Measurements from ENCODE around the gene MMAB. TPM values are rescaled to one million over a fixed set of nuclear protein-coding genes. Genes with fewer than 3 reads are reported as not detected.

Gene MMAB
- polyA plus RNA-seq, 5 donors: 22.7 to 36.2 (median 26.5) TPM

GRCh38 chr12:109517619-109518018, 55.7 kb downstream of the MMAB start:
- no peak for DNase-seq

GRCh38 chr12:109513977-109514376, 59.3 kb downstream of the MMAB start:
- no peak for DNase-seq

DNA sequence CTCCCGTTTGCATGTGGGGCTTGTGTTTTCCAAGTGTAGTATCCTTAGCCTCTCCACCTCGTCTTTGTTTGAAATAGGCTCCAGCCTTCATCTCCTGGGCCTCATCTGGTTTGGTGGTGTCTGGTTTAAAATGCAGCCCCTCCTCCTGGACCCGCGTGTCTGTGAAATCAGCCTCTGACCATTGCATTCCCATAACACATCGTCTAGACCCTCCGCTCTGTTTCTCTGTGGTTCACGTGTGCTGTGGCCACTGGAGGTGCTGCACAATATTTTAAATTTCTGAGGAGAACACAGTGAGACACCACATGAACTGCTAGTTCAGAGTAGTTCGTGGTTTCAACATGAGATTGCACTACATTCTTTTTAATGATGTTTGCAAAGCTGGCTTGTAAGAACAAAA, 60.3 kb downstream of the MMAB start:
- no peak for DNase-seq

GRCh38 chr12:109512608-109513007, 60.7 kb downstream of the MMAB start:
- peak; percentile 6 to 23 for DNase-seq

GRCh38 chr12:109510196-109510595, 63.1 kb downstream of the MMAB start:
- no peak for DNase-seq

DNA sequence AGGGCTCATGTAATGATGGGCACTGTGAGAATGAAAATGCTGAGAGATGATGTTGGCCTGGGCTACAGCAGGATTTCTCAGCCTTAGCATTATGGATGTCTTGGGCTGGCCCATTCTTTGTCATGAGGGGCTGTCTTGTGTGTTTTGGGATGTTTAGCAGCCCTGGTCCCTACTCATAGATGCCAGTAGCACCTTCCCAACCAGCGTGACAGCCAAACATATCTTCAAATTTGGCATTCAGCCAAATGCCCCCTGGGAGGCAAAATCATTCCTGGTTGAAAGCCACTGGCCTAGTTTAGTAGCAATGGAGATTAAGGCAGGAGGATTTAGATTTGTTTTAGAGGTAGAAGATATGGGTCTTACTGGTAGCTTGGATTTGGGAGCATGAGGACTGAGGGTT, 69.2 kb downstream of the MMAB start:
- DNase-seq: no peak

Other genes with a start within 250 kb of the MMAB start
- 1 to 10 TPM in 1 of 5 donors, under 1 TPM in 4; 0.13 to 1.1 (median 0.26) TPM for gene MYO1H, start 225.6 kb downstream of the MMAB start, polyA plus RNA-seq (ENCODE audit: insufficient read depth in 1 of 5, insufficient read length in 5 of 5, low replicate concordance in 1 of 5)
- 10 to 100 TPM; 43.1 to 53.0 (median 48.4) TPM for gene KCTD10, start 96.2 kb downstream of the MMAB start, polyA plus RNA-seq (ENCODE audit: insufficient read depth in 1 of 5, insufficient read length in 5 of 5, low replicate concordance in 1 of 5)
- 10 to 100 TPM; 27.0 to 34.2 (median 32.2) TPM for gene UBE3B, start 95.9 kb downstream of the MMAB start, polyA plus RNA-seq (ENCODE audit: insufficient read depth in 1 of 5, insufficient read length in 5 of 5, low replicate concordance in 1 of 5)
- 10 to 100 TPM; 12.3 to 22.3 (median 18.1) TPM for gene MVK, start 290 bp upstream of the MMAB start, polyA plus RNA-seq (ENCODE audit: insufficient read depth in 1 of 5, insufficient read length in 5 of 5, low replicate concordance in 1 of 5)
- 1 to 10 TPM; 1.6 to 2.8 (median 1.8) TPM for gene FAM222A, start 140.3 kb upstream of the MMAB start, polyA plus RNA-seq (ENCODE audit: insufficient read depth in 1 of 5, insufficient read length in 5 of 5, low replicate concordance in 1 of 5)